Dermis blood vessel endothelial cell (primary cell): Measurements from ENCODE around the gene OR2G2. TPM values are rescaled to one million over a fixed set of nuclear protein-coding genes. Genes with fewer than 3 reads are reported as not detected.

ENCODE experiments used
- total RNA-seq: library from RNA; depleted of rRNA; stranded (reverse); fragments of >200 nt; gene quantifications from 2 replicates; pipeline ENCODE4 v1.2.3, GENCODE V29; 2014

OR2G2 gene
- total RNA-seq, 1 donor from 2014 or later: not detected

Other genes with a start within 250 kb of the OR2G2 start
- gene NLRP3, start 172.2 kb upstream of the OR2G2 start, total RNA-seq: not detected in 2 replicates
- gene OR2B11, start 130.3 kb upstream of the OR2G2 start, total RNA-seq: under 0.01 TPM in 1 of 2 replicates, not detected in the other
- gene OR2C3, start 51.9 kb upstream of the OR2G2 start, total RNA-seq: under 0.01 TPM in 1 of 2 replicates, not detected in the other
- gene GCSAML, start 39.2 kb upstream of the OR2G2 start, total RNA-seq: not detected in 2 replicates
- gene OR2G3, start 17.2 kb downstream of the OR2G2 start, total RNA-seq: not detected in 2 replicates
- gene OR13G1, start 91.4 kb downstream of the OR2G2 start, total RNA-seq: not detected in 2 replicates
- not detected in 2 replicates for gene OR6F1, start 128.3 kb downstream of the OR2G2 start, total RNA-seq
- not detected in 2 replicates for gene OR14K1, start 150.3 kb downstream of the OR2G2 start, total RNA-seq
- gene OR14A2, start 159.8 kb downstream of the OR2G2 start, total RNA-seq: not detected in 2 replicates
- not detected in 2 replicates for gene OR1C1, start 172.2 kb downstream of the OR2G2 start, total RNA-seq
- gene OR14A16, start 235.8 kb downstream of the OR2G2 start, total RNA-seq: not detected in 2 replicates